Osteoblast (primary cell): Measurements from ENCODE around the gene DISC1. TPM values are rescaled to one million over a fixed set of nuclear protein-coding genes. Genes with fewer than 3 reads are reported as not detected.
A peak's percentile ranks its signal among the peaks of the same experiment; 100 is the strongest.
"Not testable (repeated sequence)": the region's sequence is repeated elsewhere in the genome, so short reads cannot be mapped to it uniquely, and the experiment has no call there.

Experiments used
- DNase-seq: peaks from one replicate; pipeline ENCODE4 v3.0.0; 2011; ENCODE audit warnings: low spot score, mixed read lengths; ENCODE audit not compliant: insufficient read length; ENCODE audit errors: missing footprints
- H2AFZ ChIP-seq: 2 replicates; pipeline ENCODE4 v1.6.0; 2011; ENCODE audit warnings: mild to moderate bottlenecking, low read length
- H3K27ac ChIP-seq: 2 replicates; pipeline ENCODE4 v1.5.1; 2011; ENCODE audit warnings: mild to moderate bottlenecking, low read depth, low read length, moderate library complexity
- H3K27me3 ChIP-seq: 2 replicates; pipeline ENCODE4 v1.6.0; 2012; ENCODE audit warnings: mild to moderate bottlenecking, control low read depth, inconsistent platforms, low read length, moderate library complexity; ENCODE audit not compliant: insufficient read depth
- H3K36me3 ChIP-seq: 2 replicates; pipeline ENCODE4 v1.5.1; 2011; ENCODE audit warnings: mild to moderate bottlenecking, low read length, control low read depth, moderate library complexity; ENCODE audit not compliant: insufficient read depth
- H3K4me1 ChIP-seq: 2 replicates; pipeline ENCODE4 v1.5.1; 2011; ENCODE audit warnings: mild to moderate bottlenecking, low read length, control low read depth, moderate library complexity; ENCODE audit not compliant: insufficient read depth
- H3K4me2 ChIP-seq: 2 replicates; pipeline ENCODE4 v1.6.0; 2011; ENCODE audit warnings: mild to moderate bottlenecking, low read length; ENCODE audit not compliant: insufficient read depth
- H3K4me3 ChIP-seq: fragments of 200-600 bp; sonication (generic); 3 replicates; pipeline ENCODE4 v1.5.1; 2012; ENCODE audit warnings: mild to moderate bottlenecking, low read length, inconsistent platforms; ENCODE audit not compliant: insufficient read depth
- H3K79me2 ChIP-seq: 2 replicates; pipeline ENCODE4 v1.6.0; 2012; ENCODE audit warnings: mild to moderate bottlenecking, low read length, control low read depth, inconsistent platforms; ENCODE audit not compliant: insufficient read depth
- H3K9me3 ChIP-seq: 2 replicates; pipeline ENCODE4 v1.5.1; 2011; ENCODE audit warnings: low read depth, low read length, control low read depth
- H4K20me1 ChIP-seq: 2 replicates; pipeline ENCODE4 v1.6.0; 2012; ENCODE audit warnings: mild to moderate bottlenecking, low read length, control low read depth; ENCODE audit not compliant: insufficient read depth
- CTCF ChIP-seq: IDR thresholded peaks from 2 replicates; pipeline ENCODE4 v1.5.1; 2011; ENCODE audit warnings: mild to moderate bottlenecking, low read depth, low read length, moderate library complexity; ENCODE audit errors: extremely low read depth
- total RNA-seq: library from RNA; depleted of rRNA; stranded (reverse); fragments of >200 nt; gene quantifications from 2 replicates; pipeline ENCODE4 v1.2.3, GENCODE V29; 2012

The DISC1 gene
- total RNA-seq, 1 donor = 11.9 TPM

GRCh38 chr1:231618609-231619256 lies 7.9 kb upstream of the DISC1 start:
- no peak overlapping the region for H2AFZ ChIP-seq
- H3K4me2 ChIP-seq = no peak overlapping the region
- H3K36me3 ChIP-seq = no peaks in the 10 kb centered on the region
- no peaks in the 10 kb centered on the region for H4K20me1 ChIP-seq
- H3K27me3 ChIP-seq = no peaks in the 10 kb centered on the region
- TF ChIP-seq CTCF = no peak
- no peaks in the 10 kb centered on the region for H3K4me1 ChIP-seq
- DNase-seq = no peak
- H3K9me3 ChIP-seq = no peaks in the 10 kb centered on the region
- H3K79me2 ChIP-seq = no peaks in the 10 kb centered on the region
- H3K4me3 ChIP-seq = no peak overlapping the region
- H3K27ac ChIP-seq = no peak overlapping the region

- DNase-seq = no peak
- H3K27me3 ChIP-seq = no peaks in the 10 kb centered on the region
- no peaks in the 10 kb centered on the region for H4K20me1 ChIP-seq
- no peak overlapping the region for H3K27ac ChIP-seq
- no peak overlapping the region for H2AFZ ChIP-seq
- H3K4me2 ChIP-seq = no peak overlapping the region
- TF ChIP-seq CTCF = no peak
- no peak overlapping the region for H3K4me3 ChIP-seq
- no peaks in the 10 kb centered on the region for H3K4me1 ChIP-seq
- no peaks in the 10 kb centered on the region for H3K9me3 ChIP-seq
- H3K36me3 ChIP-seq = no peaks in the 10 kb centered on the region
- no peaks in the 10 kb centered on the region for H3K79me2 ChIP-seq
Measured at GRCh38 chr1:231619257-231619634, 7.3 kb upstream of the DISC1 start.

GRCh38 chr1:231625042-231625441 lies 1.5 kb upstream of the DISC1 start:
- not testable (repeated sequence) for H3K9me3 ChIP-seq, H3K27ac ChIP-seq, DNase-seq, H3K4me3 ChIP-seq, H3K27me3 ChIP-seq, H3K79me2 ChIP-seq, H2AFZ ChIP-seq, H3K36me3 ChIP-seq, H3K4me2 ChIP-seq, H4K20me1 ChIP-seq
- H3K4me1 ChIP-seq = peaks cover 15% of the 10 kb centered on the region

GRCh38 chr1:231625975-231626534 lies 535 bp upstream of the DISC1 start:
- no peaks in the 10 kb centered on the region for H4K20me1 ChIP-seq
- H3K4me1 ChIP-seq = peaks cover 23% of the 10 kb centered on the region
- no peak for TF ChIP-seq CTCF
- no peaks in the 10 kb centered on the region for H3K79me2 ChIP-seq
- no peak for DNase-seq
- no peaks in the 10 kb centered on the region for H3K36me3 ChIP-seq
- H3K27me3 ChIP-seq = no peaks in the 10 kb centered on the region
- H3K4me2 ChIP-seq = peak overlapping the region; percentile 97
- H2AFZ ChIP-seq = peak overlapping the region; percentile 81
- no peaks in the 10 kb centered on the region for H3K9me3 ChIP-seq
- no peak overlapping the region for H3K27ac ChIP-seq
- peak overlapping the region; percentile 82 for H3K4me3 ChIP-seq
